ENCODE measurements around the gene SWSAP1.

SWSAP1 gene

GRCh38 chr19:11373166-11373884, 1.1 kb upstream of the SWSAP1 start:
- H3K36me3 ChIP-seq: peaks cover 10% of the 10 kb centered on the region
- no peaks in the 10 kb centered on the region for H3K9me3 ChIP-seq
- H3K4me1 ChIP-seq (ENCODE audit: control insufficient read depth in 1 of 2, insufficient read depth in 1 of 2, low read depth in 1 of 2, low read length in 1 of 2): peaks cover 45 to 48% of the 10 kb centered on the region in 2 experiments
- H3K27ac ChIP-seq: peak overlapping the region; percentile 95
- peak overlapping the region in 1 of 2 experiments; percentile 84 for H3K4me3 ChIP-seq (ENCODE audit: low read depth in 1 of 2, low read length in 1 of 2)
- H3K27me3 ChIP-seq: no peaks in the 10 kb centered on the region
- TF ChIP-seq CTCF (IDR thresholded peaks at IDR 0.05): no peak

GRCh38 chr19:11373885-11374432, 507 bp upstream of the SWSAP1 start:
- H3K27ac ChIP-seq: peak overlapping the region; percentile 95
- H3K4me3 ChIP-seq (ENCODE audit: low read depth in 1 of 2, low read length in 1 of 2): peak overlapping the region; percentile 84 to 93
- H3K4me1 ChIP-seq (ENCODE audit: control insufficient read depth in 1 of 2, insufficient read depth in 1 of 2, low read depth in 1 of 2, low read length in 1 of 2): peaks cover 50 to 53% of the 10 kb centered on the region in 2 experiments
- peaks cover 15% of the 10 kb centered on the region for H3K36me3 ChIP-seq
- TF ChIP-seq CTCF (IDR thresholded peaks at IDR 0.05): no peak
- no peaks in the 10 kb centered on the region for H3K27me3 ChIP-seq
- no peaks in the 10 kb centered on the region for H3K9me3 ChIP-seq

DNA sequence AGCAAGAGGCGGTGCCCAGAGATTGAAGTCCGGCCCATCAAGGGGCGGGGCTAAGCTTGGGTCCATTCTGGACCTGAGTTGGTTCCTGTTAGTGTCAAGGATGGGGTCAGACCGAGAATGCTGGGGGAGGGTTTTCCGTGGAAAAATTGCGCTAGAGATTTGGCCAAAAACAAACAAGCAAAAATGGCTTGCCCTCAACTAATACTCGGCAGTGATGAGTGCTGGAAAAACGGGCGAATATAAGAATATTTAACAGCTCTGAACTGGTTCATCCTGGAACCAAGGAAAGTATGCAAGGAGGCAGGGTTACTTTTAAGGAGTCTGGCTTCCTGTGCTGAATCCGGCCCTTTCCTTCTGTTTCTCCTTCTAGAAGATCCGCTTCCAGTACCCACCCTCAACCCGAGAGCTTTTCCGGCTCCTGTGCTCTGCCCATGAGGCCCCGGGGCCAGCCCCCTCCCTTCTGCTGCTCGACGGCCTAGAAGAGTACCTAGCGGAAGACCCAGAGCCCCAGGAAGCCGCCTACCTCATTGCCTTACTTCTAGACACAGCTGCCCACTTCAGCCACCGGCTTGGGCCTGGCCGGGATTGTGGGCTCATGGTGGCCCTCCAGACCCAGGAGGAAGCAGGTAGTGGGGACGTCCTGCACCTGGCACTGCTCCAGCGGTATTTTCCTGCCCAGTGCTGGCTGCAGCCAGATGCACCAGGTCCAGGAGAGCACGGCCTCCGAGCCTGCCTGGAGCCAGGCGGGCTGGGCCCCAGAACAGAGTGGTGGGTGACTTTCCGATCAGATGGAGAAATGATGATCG, 880 bp downstream of the SWSAP1 start:
- Histone ChIP-seq H3K4me1 (ENCODE audit: control insufficient read depth in 1 of 2, insufficient read depth in 1 of 2, low read depth in 1 of 2, low read length in 1 of 2) (peaks cover 58 to 67% of the 10 kb centered on the region in 2 experiments), H3K27me3 (no peaks in the 10 kb centered on the region), H3K36me3 (peaks cover 15% of the 10 kb centered on the region), H3K9me3 (no peaks in the 10 kb centered on the region), H3K4me3 (ENCODE audit: low read depth in 1 of 2, low read length in 1 of 2) (peak overlapping the region; percentile 84 to 93), H3K27ac (peak overlapping the region; percentile 95)
- TF ChIP-seq CTCF (IDR thresholded peaks at IDR 0.05): no peak

- Histone ChIP-seq H3K4me1 (ENCODE audit: control insufficient read depth in 1 of 2, insufficient read depth in 1 of 2, low read depth in 1 of 2, low read length in 1 of 2) (peaks cover 76 to 82% of the 10 kb centered on the region in 2 experiments), H3K36me3 (peaks cover 15% of the 10 kb centered on the region), H3K27ac (peak overlapping the region; percentile 95), H3K9me3 (no peaks in the 10 kb centered on the region), H3K4me3 (ENCODE audit: low read depth in 1 of 2, low read length in 1 of 2) (peak overlapping the region; percentile 84 to 93), H3K27me3 (no peaks in the 10 kb centered on the region)
- TF ChIP-seq CTCF (IDR thresholded peaks at IDR 0.05): no peak
Measured at GRCh38 chr19:11377237-11377636, 2.8 kb downstream of the SWSAP1 start.

DNA sequence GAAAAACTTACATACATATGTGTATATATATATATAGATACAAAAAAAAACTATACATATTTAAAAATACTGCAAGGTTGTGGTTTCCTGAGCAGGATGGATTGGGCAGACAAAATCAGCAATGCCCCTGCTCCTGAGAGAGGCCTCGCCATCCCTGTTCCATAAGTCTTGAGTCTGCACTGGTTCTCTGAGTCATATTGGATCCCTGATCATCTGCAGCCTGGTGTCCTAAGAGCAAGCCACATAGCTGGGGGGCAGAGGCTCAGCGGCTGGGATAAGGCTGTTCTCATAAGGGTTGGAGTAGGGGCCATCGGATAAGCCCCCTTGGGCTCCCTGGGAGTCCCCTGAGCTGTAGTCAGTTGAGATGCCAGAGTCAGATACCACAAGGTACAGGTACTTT, 3.3 kb downstream of the SWSAP1 start:
- Histone ChIP-seq H3K9me3 (no peaks in the 10 kb centered on the region), H3K27me3 (no peaks in the 10 kb centered on the region), H3K27ac (peak overlapping the region; percentile 95), H3K4me1 (ENCODE audit: control insufficient read depth in 1 of 2, insufficient read depth in 1 of 2, low read depth in 1 of 2, low read length in 1 of 2) (peaks cover 81 to 87% of the 10 kb centered on the region in 2 experiments), H3K4me3 (ENCODE audit: low read depth in 1 of 2, low read length in 1 of 2) (no peak overlapping the region), H3K36me3 (peaks cover 15% of the 10 kb centered on the region)
- no peak for TF ChIP-seq CTCF (IDR thresholded peaks at IDR 0.05)
